Measurements from ENCODE around the gene MOGAT2. TPM values are rescaled to one million over a fixed set of nuclear protein-coding genes. Genes with fewer than 3 reads are reported as not detected.

MOGAT2 gene
- 0.05 TPM in 1 of 5 replicates, not detected in the others for total RNA-seq (2022; extraction: Qiagen RNA extraction; ENCODE audit: low read depth)

DNA sequence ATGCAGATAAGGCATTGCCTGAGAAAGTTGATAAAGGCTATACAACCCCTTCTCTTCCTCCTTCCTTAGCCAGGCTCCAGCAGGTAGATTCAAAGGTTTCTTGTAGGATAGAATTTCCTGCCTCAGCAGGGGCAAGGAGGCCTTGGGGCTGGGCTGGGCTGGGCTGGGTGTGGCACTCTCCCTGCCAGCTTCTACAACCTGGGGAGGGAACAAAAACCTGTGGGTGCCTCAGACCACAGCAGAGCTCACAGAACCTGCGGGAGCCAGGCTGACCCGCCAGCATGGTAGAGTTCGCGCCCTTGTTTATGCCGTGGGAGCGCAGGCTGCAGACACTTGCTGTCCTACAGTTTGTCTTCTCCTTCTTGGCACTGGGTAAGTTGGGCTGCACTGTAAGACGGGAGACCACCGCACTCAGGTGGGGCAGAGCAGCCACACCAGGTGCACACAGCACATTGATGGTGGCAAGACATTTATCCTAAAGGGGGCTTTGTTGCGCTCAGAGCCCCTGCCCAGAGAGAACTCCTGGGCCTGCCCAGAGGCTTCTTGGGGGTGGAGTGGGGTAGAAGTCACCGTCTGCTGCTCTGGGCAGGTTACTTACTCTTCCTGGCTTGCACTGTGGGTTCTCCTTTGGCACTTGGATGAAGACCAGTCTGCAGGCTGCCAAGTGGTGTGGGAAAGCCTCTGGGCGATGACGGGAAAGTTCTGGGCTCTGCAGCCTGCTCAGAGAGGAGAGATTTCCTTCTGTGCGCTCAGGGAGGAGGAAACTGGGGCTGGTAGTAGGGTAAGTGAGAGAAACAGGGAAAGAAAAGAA lies at the start of gene MOGAT2:
Gene MOGAT2, plus strand, starts transcription at position 231 of the 811 bp plus-strand sequence. Its CDS starts 51 bp downstream, at position 282.

DNA sequence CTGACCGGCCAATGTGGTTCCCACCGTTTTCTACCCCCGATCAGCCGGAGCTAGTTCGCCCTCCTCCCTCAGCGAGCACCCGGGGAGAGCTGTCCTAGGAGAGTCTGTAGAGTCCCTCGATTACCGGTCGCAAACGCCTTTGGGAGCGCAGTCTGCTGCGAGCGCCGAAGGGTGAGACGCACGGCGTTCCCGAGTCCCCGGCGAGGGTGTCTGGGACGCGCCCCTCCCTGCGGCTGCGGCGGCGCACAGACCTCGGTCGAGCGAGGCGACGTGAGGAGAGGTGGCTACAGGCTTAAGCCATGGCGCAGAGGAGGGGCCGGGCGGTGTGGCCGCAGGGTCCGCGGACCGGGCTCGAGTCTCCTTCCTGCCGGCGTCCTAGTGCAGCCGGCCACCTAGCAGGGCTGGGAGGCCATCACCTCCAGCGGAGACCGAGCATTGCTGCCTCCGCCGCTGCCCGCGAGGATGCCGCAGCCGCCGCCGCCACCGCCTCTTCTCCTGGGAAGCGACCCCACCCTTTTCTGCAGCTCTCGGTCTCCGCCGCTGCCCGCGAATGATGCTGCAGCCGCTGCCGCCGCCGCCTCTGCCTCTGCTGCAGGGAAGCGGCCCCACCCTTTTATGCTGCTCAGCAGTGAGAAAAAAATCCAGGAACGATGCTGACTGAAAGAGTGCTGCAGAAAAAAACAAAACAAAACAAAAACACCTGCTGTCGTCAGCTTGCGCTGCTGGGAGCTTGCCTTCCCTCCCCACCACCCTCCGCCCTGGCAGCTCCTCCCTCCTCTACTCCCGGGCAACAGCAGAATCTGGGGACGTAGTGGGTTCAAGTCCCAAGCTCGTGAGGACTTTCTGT lies 49.0 kb upstream of the MOGAT2 start, which contains the start of gene MAP6:
Gene MAP6, minus strand, starts transcription at position 588 of the 847 bp plus-strand sequence. CDS start 669 bp downstream, outside the sequence.

DNA sequence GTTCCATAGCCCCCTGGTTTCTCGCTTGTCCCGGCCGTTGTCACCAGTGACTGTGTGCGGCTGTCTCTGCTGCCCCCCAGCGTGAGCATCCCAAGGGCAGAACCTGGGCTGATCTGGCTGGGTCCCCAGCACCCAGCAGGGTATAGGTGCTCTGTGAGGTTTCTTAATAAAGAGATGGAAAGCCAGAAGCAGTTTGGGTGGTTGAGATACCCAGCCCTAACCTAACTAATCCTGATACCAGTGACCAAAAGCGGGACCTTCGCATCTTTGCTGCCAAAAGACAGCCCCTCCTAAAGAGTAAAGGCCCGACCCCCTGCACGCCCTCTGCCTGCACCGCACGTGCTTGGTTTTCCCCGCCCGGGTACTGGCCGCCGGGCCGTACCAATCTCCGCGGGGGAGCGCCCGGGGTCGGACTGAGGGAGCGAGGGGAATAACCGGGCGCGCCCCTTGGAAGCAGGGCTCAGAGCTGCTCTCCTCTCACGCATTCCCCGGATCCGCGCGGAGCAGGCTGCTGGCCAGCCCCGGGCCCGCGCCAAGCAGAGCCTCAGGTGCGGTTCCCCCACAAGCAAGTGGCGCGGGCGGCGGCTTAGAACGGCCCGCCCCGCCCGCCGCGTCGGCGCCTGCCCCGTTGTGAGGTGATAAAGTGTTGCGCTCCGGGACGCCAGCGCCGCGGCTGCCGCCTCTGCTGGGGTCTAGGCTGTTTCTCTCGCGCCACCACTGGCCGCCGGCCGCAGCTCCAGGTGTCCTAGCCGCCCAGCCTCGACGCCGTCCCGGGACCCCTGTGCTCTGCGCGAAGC lies 50.7 kb downstream of the MOGAT2 start, which contains the start of gene DGAT2:
Gene DGAT2, plus strand, starts transcription at position 667 of the 797 bp plus-strand sequence. CDS start 214 bp downstream, outside the sequence.

Other genes with a start within 250 kb of the MOGAT2 start
- gene GDPD5, start 191.9 kb upstream of the MOGAT2 start, total RNA-seq (2022; extraction: Qiagen RNA extraction; ENCODE audit: low read depth) = 8.4 to 14.5 TPM (median 13.0 TPM) in 5 replicates
- 74.9 to 113 TPM (median 106 TPM) in 5 replicates for gene SERPINH1, start 155.6 kb upstream of the MOGAT2 start, total RNA-seq (2022; extraction: Qiagen RNA extraction; ENCODE audit: low read depth)
- 1.4 to 1.9 TPM (median 1.6 TPM) in 5 replicates for gene MAP6, start 48.8 kb upstream of the MOGAT2 start, total RNA-seq (2022; extraction: Qiagen RNA extraction; ENCODE audit: low read depth)
- gene DGAT2, start 50.9 kb downstream of the MOGAT2 start, total RNA-seq (2022; extraction: Qiagen RNA extraction; ENCODE audit: low read depth) = 1.1 to 3.0 TPM (median 2.1 TPM) in 5 replicates
- 9.9 to 12.8 TPM (median 12.2 TPM) in 5 replicates for gene UVRAG, start 97.4 kb downstream of the MOGAT2 start, total RNA-seq (2022; extraction: Qiagen RNA extraction; ENCODE audit: low read depth)